ENCODE results near the gene CNTF. TPM values are rescaled to one million over a fixed set of nuclear protein-coding genes. Genes with fewer than 3 reads are reported as not detected.
A peak's percentile ranks its signal among the peaks of the same experiment; 100 is the strongest.

Gene CNTF
- total RNA-seq, 1 donor = 1.9 TPM

GRCh38 chr11:58629857-58630256, 7.4 kb downstream of the CNTF start:
- DNase-seq (ENCODE audit: low read depth) = peak; percentile 72
- H3K4me3 ChIP-seq (ENCODE audit: low read depth, low read length) = no peak overlapping the region
- TF ChIP-seq CTCF (IDR thresholded peaks at IDR 0.05; ENCODE audit: insufficient read depth, low read length) = peak; percentile 72

GRCh38 chr11:58631378-58631777, 8.9 kb downstream of the CNTF start:
- H3K4me3 ChIP-seq (ENCODE audit: low read depth, low read length) = no peak overlapping the region
- TF ChIP-seq CTCF (IDR thresholded peaks at IDR 0.05; ENCODE audit: insufficient read depth, low read length) = no peak

GRCh38 chr11:58632510-58632909, 10.0 kb downstream of the CNTF start:
- DNase-seq (ENCODE audit: low read depth) = no peak
- no peak overlapping the region for H3K4me3 ChIP-seq (ENCODE audit: low read depth, low read length)
- no peak for TF ChIP-seq CTCF (IDR thresholded peaks at IDR 0.05; ENCODE audit: insufficient read depth, low read length)

More at GRCh38 chr11:58631378-58631777, 8.9 kb downstream of the CNTF start:
- DNase-seq (ENCODE audit: low read depth) = no peak

- TF ChIP-seq CTCF (IDR thresholded peaks at IDR 0.05; ENCODE audit: insufficient read depth, low read length) = no peak
Measured at GRCh38 chr11:58636587-58636986, 14.1 kb downstream of the CNTF start.

GRCh38 chr11:58637371-58637770, 14.9 kb downstream of the CNTF start:
- no peak for DNase-seq (ENCODE audit: low read depth)
- H3K4me3 ChIP-seq (ENCODE audit: low read depth, low read length) = no peak overlapping the region
- TF ChIP-seq CTCF (IDR thresholded peaks at IDR 0.05; ENCODE audit: insufficient read depth, low read length) = no peak

More at GRCh38 chr11:58636587-58636986, 14.1 kb downstream of the CNTF start:
- H3K4me3 ChIP-seq (ENCODE audit: low read depth, low read length) = no peak overlapping the region
- DNase-seq (ENCODE audit: low read depth) = no peak

GRCh38 chr11:58639103-58639502, 16.6 kb downstream of the CNTF start:
- TF ChIP-seq CTCF (IDR thresholded peaks at IDR 0.05; ENCODE audit: insufficient read depth, low read length) = no peak
- DNase-seq (ENCODE audit: low read depth) = no peak

GRCh38 chr11:58639669-58640068, 17.2 kb downstream of the CNTF start:
- no peak for DNase-seq (ENCODE audit: low read depth)
- no peak overlapping the region for H3K4me3 ChIP-seq (ENCODE audit: low read depth, low read length)
- no peak for TF ChIP-seq CTCF (IDR thresholded peaks at IDR 0.05; ENCODE audit: insufficient read depth, low read length)

More at GRCh38 chr11:58639103-58639502, 16.6 kb downstream of the CNTF start:
- H3K4me3 ChIP-seq (ENCODE audit: low read depth, low read length) = no peak overlapping the region
